HepG2 (cell line): ENCODE data around the gene HPCAL4. TPM values are rescaled to one million over a fixed set of nuclear protein-coding genes. Genes with fewer than 3 reads are reported as not detected.

Source experiments
- ATAC-seq: fragments of 200-7000 bp; cut with Tn5 transposase; 3 replicates; pipeline ENCODE4 v1.9.1; 2020; ENCODE audit warnings: mild to moderate bottlenecking, moderate library complexity
- BruUV-seq: library from RNA; stranded (reverse); fragments of 400-500 nt; replicated peaks from 2 replicates; lab custom pipeline; 2021; lab: Mats Ljungman, UMichigan
- CTCF ChIA-PET: fragments of 300-600 bp; formaldehyde crosslinking; extraction: SDS; loops from one replicate; lab custom pipeline; 2021; ENCODE audit warnings: low total read pairs, inconsistent platforms, low intra/inter-chr PET ratio; lab: Yijun Ruan, JAX
- POLR2A ChIA-PET: fragments of 350-600 bp; sonication (Branson Sonifier 250); formaldehyde crosslinking; loops from one replicate; lab custom pipeline; 2020; ENCODE audit warnings: antibody characterized with exemption, inconsistent platforms; lab: Yijun Ruan, JAX
- DNase-seq: peaks from one replicate; pipeline ENCODE4 v3.0.0-alpha.2; 2015; ENCODE audit warnings: low spot score
- FAIRE-seq: peaks from 3 replicates; lab custom pipeline; 2011; peaks lifted over from hg19 to GRCh38; lab: Jason Lieb, UNC
- H2AFZ ChIP-seq: one replicate; pipeline ENCODE4 v1.6.1; 2011; ENCODE audit warnings: low read length, inconsistent platforms
- H3K27ac ChIP-seq: fragments of 300-600 bp; 3 replicates; pipeline ENCODE4 v1.8.0; 2011; ENCODE audit warnings: mixed run types, mild to moderate bottlenecking, mixed read lengths, low read length, inconsistent platforms; ENCODE audit not compliant: insufficient read depth; ENCODE audit errors: extremely low read length
- H3K27me3 ChIP-seq, 2 experiments: fragments of 200-600 bp in 1 of 2; 2 replicates in 1 of 2; 3 replicates in 1 of 2; pipeline versions ENCODE4 v1.6.0 to v1.8.0; 2011; ENCODE audit warnings: low read length in 2 of 2, mild to moderate bottlenecking in 2 of 2, moderate library complexity in 2 of 2, inconsistent platforms in 1 of 2; ENCODE audit not compliant: insufficient read depth in 2 of 2, control insufficient read depth in 1 of 2
- H3K36me3 ChIP-seq, 2 experiments: fragments of 200-600 bp in 1 of 2; replicated peaks in 1 of 2; 2 replicates in 1 of 2; 3 replicates in 1 of 2; pipeline versions ENCODE4 v1.5.1 to v1.8.0; 2011; ENCODE audit warnings: low read length in 2 of 2, inconsistent platforms in 1 of 2; ENCODE audit not compliant: insufficient read depth in 2 of 2, control insufficient read depth in 1 of 2
- H3K4me1 ChIP-seq: 2 replicates; pipeline ENCODE4 v1.5.1; 2012; ENCODE audit warnings: low read length, inconsistent platforms; ENCODE audit not compliant: insufficient read depth
- H3K4me2 ChIP-seq: 2 replicates; pipeline ENCODE4 v1.6.0; 2011; ENCODE audit warnings: low read depth, low read length, inconsistent platforms
- H3K4me3 ChIP-seq, 3 experiments: fragments of 200-600 bp in 1 of 3; sonication (generic), shearing (Covaris generic) in 1 of 3; replicated peaks in 1 of 3; 2 replicates each; pipeline ENCODE4 v1.5.1; 2011 to 2016; ENCODE audit warnings: low read length in 3 of 3, inconsistent platforms in 2 of 3, low read depth in 2 of 3, mild to moderate bottlenecking in 2 of 3, control low read depth in 1 of 3, mixed read lengths in 1 of 3; ENCODE audit not compliant: insufficient read depth in 1 of 3
- H3K79me2 ChIP-seq: one replicate; pipeline ENCODE4 v1.6.1; 2011; ENCODE audit warnings: low read length, inconsistent platforms; ENCODE audit not compliant: insufficient read depth
- H3K9ac ChIP-seq: 2 replicates; pipeline ENCODE4 v1.6.0; 2011; ENCODE audit warnings: mild to moderate bottlenecking, low read depth, low read length, inconsistent platforms; ENCODE audit not compliant: insufficient read depth
- H3K9me3 ChIP-seq: 2 replicates; pipeline ENCODE4 v1.5.1; 2012; ENCODE audit warnings: mild to moderate bottlenecking, low read length
- H4K20me1 ChIP-seq: 2 replicates; pipeline ENCODE4 v1.6.0; 2011; ENCODE audit warnings: inconsistent platforms, mild to moderate bottlenecking, low read length, moderate library complexity; ENCODE audit not compliant: insufficient read depth
- KAT7 ChIP-seq: IDR thresholded peaks from 2 replicates; pipeline ENCODE4 v1.6.1; 2018; ENCODE audit warnings: borderline replicate concordance, missing compliant biosample characterization
- KDM1A ChIP-seq: IDR thresholded peaks from 2 replicates; pipeline ENCODE4 v1.6.1; 2016; ENCODE audit warnings: missing compliant biosample characterization
- KLF12 ChIP-seq: sonication (generic); formaldehyde crosslinking; IDR thresholded peaks from 2 replicates; pipeline ENCODE4 v1.4.0; 2020; ENCODE audit warnings: missing genetic modification reagents, borderline replicate concordance
- RNF2 ChIP-seq: fragments of 450-650 bp; conservative IDR thresholded peaks from 2 replicates; pipeline ENCODE4 v1.6.1; 2016; ENCODE audit warnings: low read depth
- SOX13 ChIP-seq, 3 experiments: fragments of 450-650 bp in 1 of 3; sonication (generic) in 1 of 3; formaldehyde crosslinking in 1 of 3; IDR thresholded peaks in 2 of 3; conservative IDR thresholded peaks in 1 of 3; 2 replicates each; pipeline versions ENCODE4 v1.5.0 to v1.6.1; 2016 to 2020; ENCODE audit warnings: antibody characterized with exemption in 1 of 3, mild to moderate bottlenecking in 1 of 3, missing compliant biosample characterization in 1 of 3, missing genetic modification reagents in 1 of 3, moderate library complexity in 1 of 3
- ZFYVE20 ChIP-seq: sonication (generic); formaldehyde crosslinking; IDR thresholded peaks from 2 replicates; pipeline ENCODE4 v1.8.0; 2023; ENCODE audit warnings: low read depth, mild to moderate bottlenecking, moderate library complexity, missing genetic modification reagents, borderline replicate concordance
- ZIK1 ChIP-seq: sonication (generic); formaldehyde crosslinking; IDR thresholded peaks from 2 replicates; pipeline ENCODE4 v1.5.0; 2020; ENCODE audit warnings: mild to moderate bottlenecking, low read depth, missing genetic modification reagents, borderline replicate concordance
- ZNF143 ChIP-seq: sonication (generic); formaldehyde crosslinking; IDR thresholded peaks from 2 replicates; pipeline ENCODE4 v1.4.0; 2020; ENCODE audit warnings: missing genetic modification reagents
- ZNF264 ChIP-seq: sonication (generic); formaldehyde crosslinking; IDR thresholded peaks from 2 replicates; pipeline ENCODE4 v1.4.0; 2020; ENCODE audit warnings: missing genetic modification reagents
- ZNF598 ChIP-seq: sonication (generic); formaldehyde crosslinking; IDR thresholded peaks from 2 replicates; pipeline ENCODE4 v1.5.1; 2020; ENCODE audit warnings: mild to moderate bottlenecking, missing genetic modification reagents, borderline replicate concordance
- ZNF619 ChIP-seq: sonication (generic); formaldehyde crosslinking; IDR thresholded peaks from 2 replicates; pipeline ENCODE4 v1.4.0; 2020; ENCODE audit warnings: mild to moderate bottlenecking, missing genetic modification reagents
- WGBS: methylation state at CpG from one replicate; pipeline ENCODE4 v1.1.6; 2017; ENCODE audit warnings: low lambda C conversion rate; 5-methylcytosine and 5-hydroxymethylcytosine counted together
- in situ Hi-C: cut with HindIII; loops from 2 replicates; pipeline ENCODE4 v1.10.0; 2017; ENCODE audit warnings: low pct_unique_long_range_greater_than_20kb; ENCODE audit not compliant: extremely low pct_ligation_motif_present
- intact Hi-C: fragments of 100-400 bp; cut with micrococcal nuclease; formaldehyde crosslinking; loops from one replicate; pipeline ENCODE4 v1.10.0; 2022; ENCODE audit not compliant: unreplicated experiment
- polyA plus RNA-seq, 8 experiments: library from polyadenylated mRNA; depleted of rRNA in 3 of 8; stranded (reverse) in 7 of 8; unstranded in 1 of 8; fragments of >200 nt; fragmentation: Illumina TruSeq in 4 of 8; extraction: Trizol in 4 of 8; gene quantifications; 2 replicates each; pipeline versions ENCODE4 v1.2.1 to v1.2.3, GENCODE V29; 2011 to 2016; ENCODE audit warnings: low read depth in 4 of 8, missing spikeins in 1 of 8, mixed read lengths in 1 of 8; ENCODE audit not compliant: insufficient read depth in 1 of 8
- total RNA-seq, 5 experiments: library from RNA; depleted of rRNA; stranded (reverse); fragments of >200 nt; fragmentation: Illumina TruSeq; extraction: Trizol; gene quantifications; 2 replicates each; pipeline ENCODE4 v1.2.3, GENCODE V29; 2016; ENCODE audit warnings: low read depth in 1 of 5
- TF ChIP-seq, protein P1 (sequence below): sonication (generic); formaldehyde crosslinking; conservative IDR thresholded peaks from 2 replicates; pipeline ENCODE4 v1.8.1; 2023; ENCODE audit warnings: missing genetic modification reagents
- TF ChIP-seq, protein P2 (sequence below): IDR thresholded peaks from 2 replicates; pipeline ENCODE4 v1.6.1; 2012; ENCODE audit warnings: inconsistent platforms
- TF ChIP-seq, protein P3 (sequence below): sonication (generic); formaldehyde crosslinking; IDR thresholded peaks from 2 replicates; pipeline ENCODE4 v1.4.0; 2020; ENCODE audit warnings: mild to moderate bottlenecking, missing genetic modification reagents

The HPCAL4 gene
- total and polyA plus RNA-seq, 2 of the 13 experiments (the other 11 are each of a cell fraction or from before 2014, with no cell fraction given) = not detected

DNA sequence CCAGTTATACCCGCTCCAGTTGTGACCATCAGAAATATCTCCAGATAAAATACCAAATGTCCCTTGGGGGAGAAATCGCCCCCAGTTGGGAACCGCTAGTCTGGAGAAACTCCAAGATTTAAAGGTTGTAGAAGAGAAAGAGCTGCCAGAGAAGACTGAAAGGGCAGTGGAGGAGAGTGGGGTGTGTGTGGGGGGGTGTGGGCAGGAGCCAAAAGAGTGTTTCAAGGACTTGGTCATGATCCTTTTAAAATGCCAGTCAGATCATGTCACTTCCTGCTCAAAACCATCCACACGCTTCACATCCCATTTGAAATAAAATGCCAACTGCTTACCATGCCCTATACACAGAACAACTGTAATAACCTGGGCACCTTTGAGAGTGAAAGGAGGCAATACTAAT is 48.4 kb downstream of the HPCAL4 start:
- no peak overlapping the region for H3K27ac ChIP-seq
- H3K9me3 ChIP-seq = no peaks in the 10 kb centered on the region
- H4K20me1 ChIP-seq = no peaks in the 10 kb centered on the region
- no TSS peak for BruUV-seq
- no peaks in the 10 kb centered on the region for H3K79me2 ChIP-seq
- in situ Hi-C loops = no loop called here
- intact Hi-C loops = no loop called here
- CTCF ChIA-PET = no interaction called here
- H3K27me3 ChIP-seq = peaks cover 0 to 20% of the 10 kb centered on the region in 2 experiments; a peak in 4 of 5 replicates
- WGBS = 20% methylated on average over 4 of the region's 4 CpGs
- ATAC-seq = no peak
- no peaks in the 10 kb centered on the region for H3K36me3 ChIP-seq
- no peak overlapping the region for H3K9ac ChIP-seq
- H3K4me2 ChIP-seq = no peak overlapping the region
- H3K4me3 ChIP-seq = no peak overlapping the region
- H2AFZ ChIP-seq = no peak overlapping the region
- TF ChIP-seq KAT7 (no peak), ZNF143 (CRISPR knock-in tag) (no peak), ZFYVE20 (CRISPR knock-in tag) (no peak), ZNF264 (CRISPR knock-in tag) (no peak), ZNF619 (CRISPR knock-in tag) (no peak), ZNF598 (CRISPR knock-in tag) (no peak), SOX13 (IDR thresholded peaks at IDR 0.05) (no peak), SOX13 (CRISPR knock-in tag; conservative IDR thresholded peaks at IDR 0.05 in 1 of 2, IDR thresholded peaks at IDR 0.05 in 1 of 2) (no peak), KDM1A (CRISPR knock-in tag) (no peak), RNF2 (no peak), KLF12 (no peak), ZIK1 (CRISPR knock-in tag) (no peak)
- TF ChIP-seq, protein P1, sequence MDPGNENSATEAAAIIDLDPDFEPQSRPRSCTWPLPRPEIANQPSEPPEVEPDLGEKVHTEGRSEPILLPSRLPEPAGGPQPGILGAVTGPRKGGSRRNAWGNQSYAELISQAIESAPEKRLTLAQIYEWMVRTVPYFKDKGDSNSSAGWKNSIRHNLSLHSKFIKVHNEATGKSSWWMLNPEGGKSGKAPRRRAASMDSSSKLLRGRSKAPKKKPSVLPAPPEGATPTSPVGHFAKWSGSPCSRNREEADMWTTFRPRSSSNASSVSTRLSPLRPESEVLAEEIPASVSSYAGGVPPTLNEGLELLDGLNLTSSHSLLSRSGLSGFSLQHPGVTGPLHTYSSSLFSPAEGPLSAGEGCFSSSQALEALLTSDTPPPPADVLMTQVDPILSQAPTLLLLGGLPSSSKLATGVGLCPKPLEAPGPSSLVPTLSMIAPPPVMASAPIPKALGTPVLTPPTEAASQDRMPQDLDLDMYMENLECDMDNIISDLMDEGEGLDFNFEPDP (CRISPR knock-in tag) = no peak
- TF ChIP-seq, protein P2, sequence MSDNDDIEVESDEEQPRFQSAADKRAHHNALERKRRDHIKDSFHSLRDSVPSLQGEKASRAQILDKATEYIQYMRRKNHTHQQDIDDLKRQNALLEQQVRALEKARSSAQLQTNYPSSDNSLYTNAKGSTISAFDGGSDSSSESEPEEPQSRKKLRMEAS = no peak
- TF ChIP-seq, protein P3, sequence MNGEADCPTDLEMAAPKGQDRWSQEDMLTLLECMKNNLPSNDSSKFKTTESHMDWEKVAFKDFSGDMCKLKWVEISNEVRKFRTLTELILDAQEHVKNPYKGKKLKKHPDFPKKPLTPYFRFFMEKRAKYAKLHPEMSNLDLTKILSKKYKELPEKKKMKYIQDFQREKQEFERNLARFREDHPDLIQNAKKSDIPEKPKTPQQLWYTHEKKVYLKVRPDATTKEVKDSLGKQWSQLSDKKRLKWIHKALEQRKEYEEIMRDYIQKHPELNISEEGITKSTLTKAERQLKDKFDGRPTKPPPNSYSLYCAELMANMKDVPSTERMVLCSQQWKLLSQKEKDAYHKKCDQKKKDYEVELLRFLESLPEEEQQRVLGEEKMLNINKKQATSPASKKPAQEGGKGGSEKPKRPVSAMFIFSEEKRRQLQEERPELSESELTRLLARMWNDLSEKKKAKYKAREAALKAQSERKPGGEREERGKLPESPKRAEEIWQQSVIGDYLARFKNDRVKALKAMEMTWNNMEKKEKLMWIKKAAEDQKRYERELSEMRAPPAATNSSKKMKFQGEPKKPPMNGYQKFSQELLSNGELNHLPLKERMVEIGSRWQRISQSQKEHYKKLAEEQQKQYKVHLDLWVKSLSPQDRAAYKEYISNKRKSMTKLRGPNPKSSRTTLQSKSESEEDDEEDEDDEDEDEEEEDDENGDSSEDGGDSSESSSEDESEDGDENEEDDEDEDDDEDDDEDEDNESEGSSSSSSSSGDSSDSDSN (CRISPR knock-in tag) = no peak
- no peak for FAIRE-seq
- POLR2A ChIA-PET = no interaction called here
- no peak for DNase-seq
- no peaks in the 10 kb centered on the region for H3K4me1 ChIP-seq
